HUES48 (cell line): ENCODE data around the gene SLC30A5.
"Not testable (repeated sequence)": the region's sequence is repeated elsewhere in the genome, so short reads cannot be mapped to it uniquely, and the experiment has no call there.

Source experiments
- H3K27ac ChIP-seq: one replicate; pipeline ENCODE4 v1.7.0; 2013; ENCODE audit warnings: low read depth, low read length, inconsistent platforms
- H3K27me3 ChIP-seq: 2 replicates; pipeline ENCODE4 v1.6.1; 2013; ENCODE audit warnings: mild to moderate bottlenecking, low read length; ENCODE audit not compliant: control insufficient read depth, insufficient read depth
- H3K36me3 ChIP-seq: 2 replicates; pipeline ENCODE4 v1.6.1; 2013; ENCODE audit warnings: low read length; ENCODE audit not compliant: control insufficient read depth, insufficient read depth
- H3K4me1 ChIP-seq: 2 replicates; pipeline ENCODE4 v1.6.1; 2013; ENCODE audit warnings: mild to moderate bottlenecking, low read length; ENCODE audit not compliant: control insufficient read depth, insufficient read depth
- H3K4me3 ChIP-seq: 2 replicates; pipeline ENCODE4 v1.5.1; 2013; ENCODE audit warnings: mild to moderate bottlenecking, low read depth, low read length
- H3K9ac ChIP-seq: 2 replicates; pipeline ENCODE4 v1.6.1; 2013; ENCODE audit warnings: mild to moderate bottlenecking, low read depth, low read length, moderate library complexity
- H3K9me3 ChIP-seq: 2 replicates; pipeline ENCODE4 v1.6.1; 2013; ENCODE audit warnings: low read length; ENCODE audit not compliant: control insufficient read depth, insufficient read depth

The SLC30A5 gene

GRCh38 chr5:69137807-69138206 is 44.0 kb downstream of the SLC30A5 start:
- no peaks in the 10 kb centered on the region for H3K36me3 ChIP-seq
- H3K4me1 ChIP-seq: peaks cover 13% of the 10 kb centered on the region
- no peaks in the 10 kb centered on the region for H3K9me3 ChIP-seq
- no peak overlapping the region for H3K9ac ChIP-seq
- H3K4me3 ChIP-seq: no peak overlapping the region
- no peak overlapping the region for H3K27ac ChIP-seq
- no peaks in the 10 kb centered on the region for H3K27me3 ChIP-seq

DNA sequence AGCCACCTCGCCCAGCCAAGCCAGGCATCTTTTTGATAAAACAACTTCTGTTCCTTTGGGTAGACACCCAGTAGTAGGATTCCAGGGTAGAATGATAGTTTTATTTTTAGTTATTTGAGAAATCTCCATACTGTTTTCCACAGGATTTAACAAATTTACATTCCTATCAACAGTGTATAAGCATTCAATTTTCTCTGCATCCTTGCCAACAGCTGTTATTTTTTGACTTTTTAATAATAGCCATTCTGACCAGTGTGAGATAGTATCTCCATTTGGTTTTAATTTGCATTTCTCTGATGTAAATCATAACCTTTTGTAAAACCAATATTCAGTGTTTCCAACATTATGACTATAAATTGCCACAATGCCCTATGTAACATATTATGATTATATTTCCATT is 45.0 kb downstream of the SLC30A5 start:
- Histone ChIP-seq H3K36me3 (no peaks in the 10 kb centered on the region), H3K9ac (no peak overlapping the region), H3K27me3 (no peaks in the 10 kb centered on the region), H3K9me3 (no peaks in the 10 kb centered on the region), H3K4me3 (no peak overlapping the region), H3K27ac (no peak overlapping the region), H3K4me1 (peaks cover 13% of the 10 kb centered on the region)

DNA sequence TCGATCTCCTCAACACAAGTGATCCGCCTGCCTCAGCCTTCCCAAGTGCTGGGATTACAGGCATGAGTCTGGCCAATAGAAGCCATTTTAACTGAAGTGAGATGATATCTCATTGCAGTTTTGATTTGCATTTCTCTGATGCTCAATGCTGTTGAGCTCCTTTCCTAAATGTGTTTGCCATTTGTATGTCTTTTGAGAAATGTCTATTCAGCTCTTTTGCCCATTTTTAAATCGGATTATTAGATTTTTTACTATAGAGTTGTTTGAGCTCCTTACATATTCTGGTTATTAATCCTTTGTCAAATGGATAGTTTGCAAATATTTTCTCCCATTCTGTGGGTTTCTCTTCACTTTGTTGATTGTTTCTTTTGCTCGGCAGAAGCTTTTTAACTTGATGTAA is 46.4 kb downstream of the SLC30A5 start:
- H3K4me1 ChIP-seq: peaks cover 11% of the 10 kb centered on the region
- not testable (repeated sequence) for H3K27ac ChIP-seq, H3K27me3 ChIP-seq, H3K9ac ChIP-seq, H3K4me3 ChIP-seq, H3K36me3 ChIP-seq, H3K9me3 ChIP-seq

DNA sequence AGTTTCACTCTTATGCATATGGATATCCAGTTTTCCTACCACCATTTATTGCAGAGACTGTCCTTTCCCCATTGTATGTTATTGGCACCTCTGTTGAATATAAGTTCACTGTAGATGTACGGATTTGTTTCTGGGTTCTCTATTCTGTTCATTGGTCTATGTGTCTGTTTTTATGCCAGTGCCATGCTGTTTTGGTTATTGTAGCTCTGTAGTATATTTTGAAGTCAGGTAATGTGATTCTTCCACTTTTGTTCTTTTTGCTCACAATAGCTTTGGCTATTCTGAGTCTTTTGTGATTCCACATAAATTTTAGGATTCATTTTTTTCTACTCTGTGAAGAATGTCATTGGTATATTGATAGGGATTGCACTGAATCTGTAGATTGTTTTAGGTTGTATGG is 47.0 kb downstream of the SLC30A5 start:
- Histone ChIP-seq H3K9ac (no peak overlapping the region), H3K4me3 (no peak overlapping the region), H3K9me3 (no peaks in the 10 kb centered on the region), H3K36me3 (no peaks in the 10 kb centered on the region), H3K27me3 (no peaks in the 10 kb centered on the region), H3K27ac (no peak overlapping the region), H3K4me1 (peaks cover 6% of the 10 kb centered on the region)

DNA sequence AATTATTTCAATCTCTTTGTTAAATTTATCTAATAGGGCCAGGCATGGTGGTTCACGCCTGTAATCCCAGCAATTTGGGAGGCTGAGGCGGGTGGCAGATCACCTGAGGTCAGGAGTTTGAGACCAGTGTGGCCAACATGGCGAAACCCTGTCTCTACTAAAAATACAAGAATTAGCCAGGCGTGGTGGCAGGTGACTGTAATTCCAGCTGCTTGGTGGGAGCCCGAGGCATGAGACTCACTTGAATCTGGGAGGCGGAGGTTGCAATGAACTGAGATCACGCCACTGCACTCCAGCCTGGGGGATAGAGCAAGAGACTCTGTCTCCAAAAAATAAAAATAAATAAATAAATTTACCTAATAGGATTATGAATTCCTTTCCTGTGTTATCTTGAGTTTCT is 54.8 kb downstream of the SLC30A5 start:
- H3K27me3 ChIP-seq, H3K36me3 ChIP-seq, H3K9me3 ChIP-seq, H3K9ac ChIP-seq, H3K27ac ChIP-seq, H3K4me1 ChIP-seq, H3K4me3 ChIP-seq: not testable (repeated sequence)

DNA sequence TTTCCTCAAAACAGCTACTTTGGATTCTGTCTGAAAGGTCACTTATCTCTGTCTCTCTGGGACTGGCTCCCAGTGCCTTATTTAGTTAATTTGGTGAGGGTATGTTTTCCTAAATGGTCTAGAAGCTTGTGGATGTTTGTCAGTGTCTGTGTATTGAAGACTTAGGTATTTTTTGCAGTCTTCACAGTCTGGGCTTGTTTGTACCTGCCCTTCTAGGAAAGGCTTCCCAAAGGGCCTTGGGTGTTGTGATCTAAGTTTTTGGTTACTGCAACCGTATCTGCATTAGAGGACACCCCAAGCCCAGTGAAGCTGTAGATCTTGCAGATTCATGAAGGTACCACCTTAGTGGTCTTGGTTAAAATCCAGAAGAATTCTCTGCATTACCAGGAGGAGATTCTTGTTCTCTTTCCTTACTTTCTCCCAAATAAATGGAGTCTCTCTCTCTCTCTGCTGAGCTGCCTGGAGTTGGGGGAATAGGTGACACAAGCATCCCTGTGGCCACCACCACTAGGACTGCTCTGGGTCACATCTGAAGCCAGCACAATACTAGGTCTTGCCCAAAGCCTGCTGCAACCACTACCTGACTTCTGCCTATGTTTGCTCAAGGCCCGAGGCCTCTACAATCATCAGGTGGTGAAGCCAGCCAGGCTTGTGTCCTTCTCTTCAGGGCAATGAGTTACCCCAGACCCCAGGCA is 55.3 kb downstream of the SLC30A5 start:
- no peak overlapping the region for H3K27ac ChIP-seq
- no peak overlapping the region for H3K4me3 ChIP-seq
- H3K36me3 ChIP-seq: no peaks in the 10 kb centered on the region
- H3K27me3 ChIP-seq: no peaks in the 10 kb centered on the region
- no peaks in the 10 kb centered on the region for H3K9me3 ChIP-seq
- H3K4me1 ChIP-seq: no peaks in the 10 kb centered on the region
- no peak overlapping the region for H3K9ac ChIP-seq

GRCh38 chr5:69149676-69150010 is 55.8 kb downstream of the SLC30A5 start:
- no peak overlapping the region for H3K4me3 ChIP-seq
- H3K27me3 ChIP-seq: no peaks in the 10 kb centered on the region
- H3K27ac ChIP-seq: no peak overlapping the region
- H3K36me3 ChIP-seq: no peaks in the 10 kb centered on the region
- H3K9me3 ChIP-seq: no peaks in the 10 kb centered on the region
- H3K9ac ChIP-seq: no peak overlapping the region
- H3K4me1 ChIP-seq: no peaks in the 10 kb centered on the region

GRCh38 chr5:69152731-69153130 is 58.9 kb downstream of the SLC30A5 start:
- no peaks in the 10 kb centered on the region for H3K36me3 ChIP-seq
- no peak overlapping the region for H3K9ac ChIP-seq
- H3K27ac ChIP-seq: no peak overlapping the region
- H3K4me3 ChIP-seq: no peak overlapping the region
- H3K27me3 ChIP-seq: no peaks in the 10 kb centered on the region
- H3K9me3 ChIP-seq: no peaks in the 10 kb centered on the region
- H3K4me1 ChIP-seq: no peaks in the 10 kb centered on the region

DNA sequence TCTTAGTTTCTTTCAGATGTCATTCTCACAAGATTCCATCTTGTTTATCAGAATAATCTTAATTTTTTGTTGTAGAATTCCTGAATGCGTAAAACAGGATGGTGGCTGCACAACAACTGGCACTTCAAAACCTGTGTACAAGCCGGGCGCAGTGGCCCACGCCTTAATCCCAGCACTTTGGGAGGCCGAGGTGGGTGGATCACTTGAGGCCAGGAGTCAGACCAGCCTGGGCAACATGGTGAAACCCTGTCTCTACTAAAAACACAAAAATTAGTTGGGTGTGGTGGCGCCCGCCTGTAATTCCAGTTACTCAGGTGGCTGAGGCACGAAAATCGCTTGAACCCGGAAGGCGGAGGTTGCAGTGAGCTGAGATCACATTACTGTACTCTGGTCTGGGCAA is 62.6 kb downstream of the SLC30A5 start:
- Histone ChIP-seq H3K9me3 (no peaks in the 10 kb centered on the region), H3K4me3 (no peak overlapping the region), H3K36me3 (no peaks in the 10 kb centered on the region), H3K27ac (no peak overlapping the region), H3K9ac (no peak overlapping the region), H3K4me1 (no peaks in the 10 kb centered on the region), H3K27me3 (no peaks in the 10 kb centered on the region)

DNA sequence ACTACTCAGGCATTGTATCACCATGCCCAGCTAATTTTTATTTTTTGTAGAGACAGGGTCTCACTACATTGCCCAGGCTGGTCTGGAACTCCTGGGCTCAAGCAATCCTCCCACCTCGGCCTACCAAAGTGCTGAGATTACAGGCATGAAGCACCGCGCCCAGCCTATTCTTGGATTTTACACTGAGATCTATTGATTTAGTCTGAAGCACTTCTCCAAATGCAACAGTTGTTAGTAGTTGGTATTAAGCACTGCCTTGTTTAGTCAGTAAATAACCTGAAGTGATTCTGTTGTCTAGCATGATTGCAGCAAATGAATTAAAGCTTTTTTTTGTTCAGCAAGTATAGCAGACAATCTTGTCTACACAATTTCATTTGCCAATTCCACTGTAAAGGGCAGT is 64.2 kb downstream of the SLC30A5 start:
- Histone ChIP-seq H3K4me3 (no peak overlapping the region), H3K36me3 (no peaks in the 10 kb centered on the region), H3K4me1 (no peaks in the 10 kb centered on the region), H3K27ac (no peak overlapping the region), H3K9ac (no peak overlapping the region), H3K27me3 (no peaks in the 10 kb centered on the region), H3K9me3 (no peaks in the 10 kb centered on the region)

DNA sequence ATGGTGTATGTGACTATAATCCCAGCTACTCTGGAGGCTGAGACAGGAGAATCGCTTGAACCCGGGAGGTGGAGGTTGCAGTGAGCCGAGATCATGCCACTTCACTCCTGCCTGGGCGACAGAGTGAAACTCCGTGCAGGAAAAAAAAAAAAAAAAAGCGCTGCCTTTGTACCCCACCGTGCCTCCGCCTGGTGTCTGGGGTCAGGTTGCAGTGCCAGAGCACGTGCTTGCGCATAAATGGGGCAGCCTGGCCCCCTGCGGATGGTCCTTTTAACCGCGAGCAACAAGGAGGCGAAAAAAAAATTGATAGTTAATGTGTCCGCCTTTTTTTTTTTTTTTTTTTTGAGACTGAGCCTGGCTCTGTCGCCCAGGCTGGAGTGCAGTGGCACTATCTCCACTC is 66.8 kb downstream of the SLC30A5 start:
- no peaks in the 10 kb centered on the region for H3K36me3 ChIP-seq
- H3K27ac ChIP-seq: no peak overlapping the region
- no peaks in the 10 kb centered on the region for H3K27me3 ChIP-seq
- no peaks in the 10 kb centered on the region for H3K9me3 ChIP-seq
- H3K9ac ChIP-seq: no peak overlapping the region
- H3K4me3 ChIP-seq: no peak overlapping the region
- no peaks in the 10 kb centered on the region for H3K4me1 ChIP-seq
